GM20000 (cell line): ENCODE results near the gene IRF2BP1.

Source experiments
- DNase-seq: peaks from one replicate; pipeline ENCODE4 v3.0.0; 2012; ENCODE audit warnings: low spot score
- TF ChIP-seq, protein P1 (sequence below): IDR thresholded peaks from 2 replicates; pipeline ENCODE4 v1.5.1; 2012; ENCODE audit warnings: mild to moderate bottlenecking, control low read depth; ENCODE audit errors: extremely low read depth, missing control alignments

IRF2BP1 gene

GRCh38 chr19:45879055-45879454 lies 6.9 kb downstream of the IRF2BP1 start:
- no peak for DNase-seq
- TF ChIP-seq, protein P1, sequence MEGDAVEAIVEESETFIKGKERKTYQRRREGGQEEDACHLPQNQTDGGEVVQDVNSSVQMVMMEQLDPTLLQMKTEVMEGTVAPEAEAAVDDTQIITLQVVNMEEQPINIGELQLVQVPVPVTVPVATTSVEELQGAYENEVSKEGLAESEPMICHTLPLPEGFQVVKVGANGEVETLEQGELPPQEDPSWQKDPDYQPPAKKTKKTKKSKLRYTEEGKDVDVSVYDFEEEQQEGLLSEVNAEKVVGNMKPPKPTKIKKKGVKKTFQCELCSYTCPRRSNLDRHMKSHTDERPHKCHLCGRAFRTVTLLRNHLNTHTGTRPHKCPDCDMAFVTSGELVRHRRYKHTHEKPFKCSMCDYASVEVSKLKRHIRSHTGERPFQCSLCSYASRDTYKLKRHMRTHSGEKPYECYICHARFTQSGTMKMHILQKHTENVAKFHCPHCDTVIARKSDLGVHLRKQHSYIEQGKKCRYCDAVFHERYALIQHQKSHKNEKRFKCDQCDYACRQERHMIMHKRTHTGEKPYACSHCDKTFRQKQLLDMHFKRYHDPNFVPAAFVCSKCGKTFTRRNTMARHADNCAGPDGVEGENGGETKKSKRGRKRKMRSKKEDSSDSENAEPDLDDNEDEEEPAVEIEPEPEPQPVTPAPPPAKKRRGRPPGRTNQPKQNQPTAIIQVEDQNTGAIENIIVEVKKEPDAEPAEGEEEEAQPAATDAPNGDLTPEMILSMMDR, result no peak

- no peak for DNase-seq
- TF ChIP-seq, protein P1, result no peak
These were observed 7.7 kb downstream of the IRF2BP1 start for GRCh38 chr19:45878043-45878794.

- peak; percentile 63 for DNase-seq
- TF ChIP-seq, protein P1, result no peak
These were observed 9.3 kb downstream of the IRF2BP1 start for GRCh38 chr19:45876411-45877197.

- TF ChIP-seq, protein P1, result no peak
- DNase-seq, result peak; percentile 80
These were observed 9.9 kb downstream of the IRF2BP1 start for GRCh38 chr19:45876161-45876410.

- TF ChIP-seq, protein P1, result no peak
- no peak for DNase-seq
These were observed 11.3 kb downstream of the IRF2BP1 start for GRCh38 chr19:45874620-45874966.

- TF ChIP-seq, protein P1, result no peak
- DNase-seq, result no peak
These were observed 12.6 kb downstream of the IRF2BP1 start for GRCh38 chr19:45873219-45873772.
